Stimulated activated CD4-positive, alpha-beta T cell treated with anti-CD3 and anti-CD28 coated beads, Interleukin-1b, Interleukin-23, amount 100 ng/mL, for 24 hours (primary cell): ENCODE measurements around the gene ITGB8.

ENCODE experiments used
- DNase-seq, 4 experiments: peaks; one replicate each; pipeline ENCODE4 v3.0.0-alpha.2; 2020; ENCODE audit warnings: low read depth in 4 of 4, low spot score in 1 of 4

Gene ITGB8

GRCh38 chr7:20307901-20308300, 22.8 kb upstream of the ITGB8 start:
- no peak for DNase-seq

- DNase-seq, result no peak
These were observed 20.4 kb upstream of the ITGB8 start for GRCh38 chr7:20310301-20310700.

- DNase-seq, result no peak
These were observed 19.5 kb upstream of the ITGB8 start for GRCh38 chr7:20310963-20311742.

- DNase-seq, result no peak
These were observed 19.0 kb upstream of the ITGB8 start for GRCh38 chr7:20311743-20312042.

- DNase-seq, result no peak
These were observed 18.1 kb upstream of the ITGB8 start for GRCh38 chr7:20312562-20312961.

GRCh38 chr7:20313626-20314025, 17.1 kb upstream of the ITGB8 start:
- no peak for DNase-seq

- no peak for DNase-seq
These were observed 16.5 kb upstream of the ITGB8 start for GRCh38 chr7:20314198-20314597.

- DNase-seq, result no peak
These were observed 14.0 kb upstream of the ITGB8 start for GRCh38 chr7:20316706-20317105.

- DNase-seq, result no peak
These were observed 13.3 kb upstream of the ITGB8 start for GRCh38 chr7:20317413-20317812.

- DNase-seq, result no peak
These were observed 11.8 kb upstream of the ITGB8 start for GRCh38 chr7:20318933-20319332.

GRCh38 chr7:20320322-20320721, 10.4 kb upstream of the ITGB8 start:
- no peak for DNase-seq

- DNase-seq, result no peak
These were observed 9.9 kb upstream of the ITGB8 start for GRCh38 chr7:20320786-20321185.

GRCh38 chr7:20323595-20323994, 7.1 kb upstream of the ITGB8 start:
- DNase-seq, result no peak

GRCh38 chr7:20326342-20326741, 4.4 kb upstream of the ITGB8 start:
- DNase-seq, result no peak

- no peak for DNase-seq
These were observed 3.6 kb upstream of the ITGB8 start for GRCh38 chr7:20327055-20327454.

GRCh38 chr7:20328027-20328426, 2.7 kb upstream of the ITGB8 start:
- DNase-seq, result no peak

- no peak for DNase-seq
These were observed 2.0 kb upstream of the ITGB8 start for GRCh38 chr7:20328692-20329091.

- no peak for DNase-seq
These were observed 1.1 kb upstream of the ITGB8 start for GRCh38 chr7:20329389-20330238.

- DNase-seq, result peak in 2 of 4 experiments; percentile 1 to 4
These were observed 519 bp downstream of the ITGB8 start for GRCh38 chr7:20330928-20331909.

GRCh38 chr7:20331910-20332813, 1.5 kb downstream of the ITGB8 start:
- no peak for DNase-seq
